HepG2 (cell line): ENCODE measurements around the gene USP34. TPM values are rescaled to one million over a fixed set of nuclear protein-coding genes. Genes with fewer than 3 reads are reported as not detected.

Experiments
- ARNT2 ChIP-seq: sonication (generic); formaldehyde crosslinking; IDR thresholded peaks from 2 replicates; pipeline ENCODE4 v1.8.0; 2022; ENCODE audit warnings: mild to moderate bottlenecking, low read depth, missing genetic modification reagents, moderate library complexity
- ARNTL ChIP-seq: sonication (generic); formaldehyde crosslinking; IDR thresholded peaks from 2 replicates; pipeline ENCODE4 v1.4.0; 2020; ENCODE audit warnings: mild to moderate bottlenecking, missing genetic modification reagents
- CCDC6 ChIP-seq: sonication (generic); formaldehyde crosslinking; IDR thresholded peaks from 2 replicates; pipeline ENCODE4 v1.8.1; 2022; ENCODE audit warnings: mild to moderate bottlenecking, missing genetic modification reagents, moderate library complexity
- GABPB1 ChIP-seq: IDR thresholded peaks from 2 replicates; pipeline ENCODE4 v1.6.1; 2016; ENCODE audit warnings: mild to moderate bottlenecking, missing genetic modification reagents, moderate library complexity, missing compliant biosample characterization
- HNF4G ChIP-seq, 2 experiments: sonication (generic) in 1 of 2; formaldehyde crosslinking in 1 of 2; IDR thresholded peaks; 2 replicates each; pipeline versions ENCODE4 v1.4.0 to v1.6.1; 2011 to 2020; ENCODE audit warnings: borderline replicate concordance in 2 of 2, low read depth in 2 of 2, mild to moderate bottlenecking in 2 of 2, low read length in 1 of 2, missing genetic modification reagents in 1 of 2, moderate library complexity in 1 of 2
- HOXA9 ChIP-seq: sonication (generic); formaldehyde crosslinking; IDR thresholded peaks from 2 replicates; pipeline ENCODE4 v1.8.1; 2022; ENCODE audit warnings: missing genetic modification reagents, mild to moderate bottlenecking, moderate library complexity, borderline replicate concordance
- KAT8 ChIP-seq: IDR thresholded peaks from 2 replicates; pipeline ENCODE4 v1.6.1; 2016; ENCODE audit warnings: missing genetic modification reagents, missing compliant biosample characterization
- KDM6A ChIP-seq: IDR thresholded peaks from 2 replicates; pipeline ENCODE4 v1.6.1; 2016; ENCODE audit warnings: low read depth
- KMT2A ChIP-seq: sonication (generic); formaldehyde crosslinking; IDR thresholded peaks from 2 replicates; pipeline ENCODE4 v1.4.0; 2020; ENCODE audit warnings: missing genetic modification reagents
- MED13 ChIP-seq: sonication (generic); formaldehyde crosslinking; IDR thresholded peaks from 2 replicates; pipeline ENCODE4 v1.5.0; 2020; ENCODE audit warnings: missing genetic modification reagents
- NFKBIZ ChIP-seq: IDR thresholded peaks from 2 replicates; pipeline ENCODE4 v1.6.1; 2018; ENCODE audit warnings: missing genetic modification reagents, missing compliant biosample characterization
- PCBP1 ChIP-seq: fragments of 200-400 bp; formaldehyde crosslinking; IDR thresholded peaks from 2 replicates; pipeline ENCODE4 v1.6.1; 2017; ENCODE audit warnings: mild to moderate bottlenecking, low read depth, low read length, borderline replicate concordance
- RBM39 ChIP-seq: fragments of 200-400 bp; formaldehyde crosslinking; IDR thresholded peaks from one replicate; pipeline ENCODE4 v1.6.1; 2018; ENCODE audit warnings: antibody characterized with exemption, mild to moderate bottlenecking, low read depth, low read length; ENCODE audit not compliant: poor library complexity, severe bottlenecking
- REXO4 ChIP-seq: sonication (generic); formaldehyde crosslinking; IDR thresholded peaks from 2 replicates; pipeline ENCODE4 v1.8.0; 2022; ENCODE audit warnings: missing genetic modification reagents, mild to moderate bottlenecking, borderline replicate concordance
- SRSF4 ChIP-seq: fragments of 200-400 bp; formaldehyde crosslinking; IDR thresholded peaks from one replicate; pipeline ENCODE4 v1.6.1; 2018; ENCODE audit warnings: mild to moderate bottlenecking, low read depth, low read length, moderate library complexity; ENCODE audit not compliant: poor library complexity, severe bottlenecking
- ZBTB38 ChIP-seq: sonication (generic); formaldehyde crosslinking; IDR thresholded peaks from 2 replicates; pipeline ENCODE4 v1.5.1; 2020; ENCODE audit warnings: mild to moderate bottlenecking, missing genetic modification reagents
- ZBTB39 ChIP-seq: sonication (generic); formaldehyde crosslinking; IDR thresholded peaks from 2 replicates; pipeline ENCODE4 v1.5.0; 2020; ENCODE audit warnings: missing genetic modification reagents
- ZBTB44 ChIP-seq: sonication (generic); formaldehyde crosslinking; IDR thresholded peaks from 2 replicates; pipeline ENCODE4 v1.4.0; 2020; ENCODE audit warnings: missing genetic modification reagents
- ZKSCAN5 ChIP-seq: sonication (generic); formaldehyde crosslinking; IDR thresholded peaks from 2 replicates; pipeline ENCODE4 v1.5.1; 2020; ENCODE audit warnings: mild to moderate bottlenecking, missing genetic modification reagents
- ZNF138 ChIP-seq: sonication (generic); formaldehyde crosslinking; IDR thresholded peaks from 2 replicates; pipeline ENCODE4 v1.5.0; 2020; ENCODE audit warnings: mild to moderate bottlenecking, low read depth, missing genetic modification reagents
- ZNF256 ChIP-seq: sonication (generic); formaldehyde crosslinking; conservative IDR thresholded peaks from 2 replicates; pipeline ENCODE4 v1.4.0; 2020; ENCODE audit warnings: missing genetic modification reagents
- ZNF296 ChIP-seq: sonication (generic); formaldehyde crosslinking; conservative IDR thresholded peaks from 2 replicates; pipeline ENCODE4 v1.5.0; 2020; ENCODE audit warnings: mild to moderate bottlenecking, missing genetic modification reagents
- ZNF382 ChIP-seq: sonication (generic); formaldehyde crosslinking; IDR thresholded peaks from 2 replicates; pipeline ENCODE4 v1.5.0; 2020; ENCODE audit warnings: missing genetic modification reagents, mild to moderate bottlenecking, borderline replicate concordance
- ZNF383 ChIP-seq: sonication (generic); formaldehyde crosslinking; IDR thresholded peaks from 2 replicates; pipeline ENCODE4 v1.4.0; 2020; ENCODE audit warnings: missing genetic modification reagents, mild to moderate bottlenecking, borderline replicate concordance
- ZNF432 ChIP-seq: sonication (generic); formaldehyde crosslinking; IDR thresholded peaks from 2 replicates; pipeline ENCODE4 v1.5.0; 2020; ENCODE audit warnings: missing genetic modification reagents, mild to moderate bottlenecking, borderline replicate concordance
- ZNF547 ChIP-seq: sonication (generic); formaldehyde crosslinking; IDR thresholded peaks from 2 replicates; pipeline ENCODE4 v1.5.1; 2020; ENCODE audit warnings: mild to moderate bottlenecking, missing genetic modification reagents
- ZNF549 ChIP-seq: sonication (generic); formaldehyde crosslinking; IDR thresholded peaks from 2 replicates; pipeline ENCODE4 v1.5.0; 2020; ENCODE audit warnings: missing genetic modification reagents
- ZNF670 ChIP-seq: sonication (generic); formaldehyde crosslinking; IDR thresholded peaks from 2 replicates; pipeline ENCODE4 v1.8.0; 2022; ENCODE audit warnings: mild to moderate bottlenecking, missing genetic modification reagents, borderline replicate concordance
- ZSCAN30 ChIP-seq: sonication (generic); formaldehyde crosslinking; IDR thresholded peaks from 2 replicates; pipeline ENCODE4 v1.5.0; 2020; ENCODE audit warnings: mild to moderate bottlenecking, missing genetic modification reagents
- polyA plus RNA-seq, 8 experiments: library from polyadenylated mRNA; depleted of rRNA in 3 of 8; stranded (reverse) in 7 of 8; unstranded in 1 of 8; fragments of >200 nt; fragmentation: Illumina TruSeq in 4 of 8; extraction: Trizol in 4 of 8; gene quantifications; 2 replicates each; pipeline versions ENCODE4 v1.2.1 to v1.2.3, GENCODE V29; 2011 to 2016; ENCODE audit warnings: low read depth in 4 of 8, missing spikeins in 1 of 8, mixed read lengths in 1 of 8; ENCODE audit not compliant: insufficient read depth in 1 of 8
- total RNA-seq, 5 experiments: library from RNA; depleted of rRNA; stranded (reverse); fragments of >200 nt; fragmentation: Illumina TruSeq; extraction: Trizol; gene quantifications; 2 replicates each; pipeline ENCODE4 v1.2.3, GENCODE V29; 2016; ENCODE audit warnings: low read depth in 1 of 5

The USP34 gene
- total and polyA plus RNA-seq, 2 of the 13 experiments (the other 11 are each of a cell fraction or from before 2014, with no cell fraction given): 99.2 to 100 TPM

- no peak for TF ChIP-seq ZNF383 (CRISPR knock-in tag)
- no peak for TF ChIP-seq RBM39
- TF ChIP-seq SRSF4: no peak
- TF ChIP-seq ARNT2 (CRISPR knock-in tag): peak; percentile 39; the same call in 1 of the 2 replicates
- TF ChIP-seq ZSCAN30 (CRISPR knock-in tag): no peak
- TF ChIP-seq MED13: no peak; the same call in 1 of the 2 replicates
- TF ChIP-seq REXO4: no peak
- TF ChIP-seq NFKBIZ: peak; percentile 32; the same call in 1 of the 2 replicates
- no peak for TF ChIP-seq ZNF138 (CRISPR knock-in tag)
- TF ChIP-seq ZNF670: peak; percentile 38; the same call in 1 of the 2 replicates
- TF ChIP-seq KDM6A (CRISPR knock-in tag): no peak
- no peak for TF ChIP-seq CCDC6 (CRISPR knock-in tag)
- TF ChIP-seq ZBTB39: no peak
- TF ChIP-seq ZBTB44 (CRISPR knock-in tag): no peak; the same call in 1 of the 2 replicates
- TF ChIP-seq HOXA9 (CRISPR knock-in tag): no peak
- no peak for TF ChIP-seq PCBP1
- no peak for TF ChIP-seq ZNF296
- no peak for TF ChIP-seq ARNTL (CRISPR knock-in tag)
- no peak for TF ChIP-seq ZNF549 (CRISPR knock-in tag)
- TF ChIP-seq ZNF256: no peak; the same call in 1 of the 2 replicates
- no peak for TF ChIP-seq ZNF547 (CRISPR knock-in tag)
- TF ChIP-seq ZKSCAN5 (CRISPR knock-in tag): no peak
- TF ChIP-seq ZBTB38 (CRISPR knock-in tag): 0 out of 2 replicates have a peak, but pooled peaks have one; percentile 44
- peak; percentile 72 for TF ChIP-seq GABPB1 (CRISPR knock-in tag)
- TF ChIP-seq HNF4G (IDR thresholded peaks at IDR 0.05; ENCODE audit: borderline replicate concordance, low read depth, low read length): no peak
- TF ChIP-seq HNF4G (CRISPR knock-in tag; IDR thresholded peaks at IDR 0.05; ENCODE audit: borderline replicate concordance, low read depth): no peak
- TF ChIP-seq KAT8 (CRISPR knock-in tag): peak; percentile 88
- peak; percentile 71; the same call in 1 of the 2 replicates for TF ChIP-seq KMT2A (CRISPR knock-in tag)
- TF ChIP-seq ZNF382: no peak
- TF ChIP-seq ZNF432: no peak
Observed at GRCh38 chr2:61144697-61145268, 326.1 kb downstream of the USP34 start (continued).
